ENCODE data around the gene FAM227A.

- TF ChIP-seq CTCF (IDR thresholded peaks at IDR 0.05): peak; percentile 77
- TF ChIP-seq ZFX (IDR thresholded peaks at IDR 0.05; ENCODE audit: borderline replicate concordance): no peak
Measured at GRCh38 chr22:38572065-38572464, 84.1 kb downstream of the FAM227A start.

Data from 22Rv1 (cell line).